Activated CD8-positive, alpha-beta T cell treated with anti-CD3 and anti-CD28 coated beads for 36 hours (primary cell): ENCODE data around the gene KYNU. TPM values are rescaled to one million over a fixed set of nuclear protein-coding genes. Genes with fewer than 3 reads are reported as not detected.

Experiments used
- ATAC-seq: fragments of 200-7000 bp; cut with Tn5 transposase; one replicate; pipeline ENCODE4 v1.10.0; 2021; ENCODE audit warnings: mild to moderate bottlenecking, moderate library complexity
- CTCF ChIA-PET: fragments of 350-600 bp; sonication (Branson Sonifier 250); formaldehyde crosslinking; loops from one replicate; lab custom pipeline; 2021; ENCODE audit warnings: antibody characterized with exemption; lab: Charles Lee
- POLR2A ChIA-PET: fragments of 350-600 bp; sonication (Branson Sonifier 250); formaldehyde crosslinking; loops from one replicate; lab custom pipeline; 2021; ENCODE audit warnings: antibody characterized with exemption; lab: Charles Lee
- DNase-seq: peaks from one replicate; pipeline ENCODE4 v3.0.0-alpha.2; 2020
- H3K27ac Mint-ChIP-seq: one replicate; pipeline ENCODE4 v1.8.0; 2021; ENCODE audit warnings: mild to moderate bottlenecking, mixed read lengths
- H3K27me3 Mint-ChIP-seq: one replicate; pipeline ENCODE4 v1.8.0; 2021; ENCODE audit warnings: mixed read lengths
- H3K36me3 Mint-ChIP-seq: one replicate; pipeline ENCODE4 v1.8.0; 2021; ENCODE audit warnings: low read depth, mixed read lengths
- H3K4me1 Mint-ChIP-seq: one replicate; pipeline ENCODE4 v1.8.0; 2021; ENCODE audit warnings: low read depth, mixed read lengths
- H3K4me3 Mint-ChIP-seq: one replicate; pipeline ENCODE4 v1.8.0; 2021; ENCODE audit warnings: mild to moderate bottlenecking, moderate library complexity, mixed read lengths
- H3K9me3 Mint-ChIP-seq: one replicate; pipeline ENCODE4 v1.8.0; 2021; ENCODE audit warnings: mixed read lengths
- CTCF ChIP-seq: fragments of 200-600 bp; IDR thresholded peaks from one replicate; pipeline ENCODE4 v1.8.0; 2022; ENCODE audit warnings: antibody characterized with exemption, mild to moderate bottlenecking
- intact Hi-C: fragments of 100-400 bp; cut with micrococcal nuclease; formaldehyde crosslinking; loops from one replicate; pipeline ENCODE4 v1.10.0; 2022
- total RNA-seq, 2 experiments: library from RNA; stranded (reverse); gene quantifications; one replicate each; pipeline ENCODE4 v1.2.3, GENCODE V29; 2021

Gene KYNU
- total RNA-seq, 2 experiments from 2014 or later, result not detected

GRCh38 chr2:142875010-142875409 is 2.5 kb upstream of the KYNU start:
- no peaks in the 10 kb centered on the region for H3K4me1 Mint-ChIP-seq
- intact Hi-C loops, result no loop called here
- TF ChIP-seq CTCF, result no peak
- H3K36me3 Mint-ChIP-seq, result no peaks in the 10 kb centered on the region
- DNase-seq (no peak), ATAC-seq (no peak)
- H3K9me3 Mint-ChIP-seq, result no peaks in the 10 kb centered on the region
- H3K27me3 Mint-ChIP-seq, result no peaks in the 10 kb centered on the region
- ChIA-PET CTCF (no interaction called here), POLR2A (no interaction called here)
- H3K27ac Mint-ChIP-seq, result no peak overlapping the region
- H3K4me3 Mint-ChIP-seq, result no peak overlapping the region

GRCh38 chr2:142875652-142876051 is 1.8 kb upstream of the KYNU start:
- ChIA-PET CTCF (no interaction called here), POLR2A (interaction anchor here (1.0 kb wide), 1 partner anchor 10 kb away, joined by 3 read pairs; no protein-coding TSS in a partner anchor)
- H3K4me3 Mint-ChIP-seq, result no peak overlapping the region
- H3K9me3 Mint-ChIP-seq, result no peaks in the 10 kb centered on the region
- intact Hi-C loops, result no loop called here
- H3K36me3 Mint-ChIP-seq, result no peaks in the 10 kb centered on the region
- H3K27ac Mint-ChIP-seq, result no peak overlapping the region
- DNase-seq, result no peak
- no peak for ATAC-seq
- H3K4me1 Mint-ChIP-seq, result no peaks in the 10 kb centered on the region
- no peaks in the 10 kb centered on the region for H3K27me3 Mint-ChIP-seq
- no peak for TF ChIP-seq CTCF

- no peaks in the 10 kb centered on the region for H3K9me3 Mint-ChIP-seq
- POLR2A ChIA-PET, result interaction anchor here (1.0 kb wide), 1 partner anchor 11 kb away, joined by 3 read pairs; no protein-coding TSS in a partner anchor
- H3K27ac Mint-ChIP-seq, result no peak overlapping the region
These were observed 1.0 kb upstream of the KYNU start for GRCh38 chr2:142876423-142876822.

GRCh38 chr2:142878031-142878678 is 691 bp downstream of the KYNU start:
- H3K36me3 Mint-ChIP-seq, result no peaks in the 10 kb centered on the region

More at GRCh38 chr2:142876423-142876822, 1.0 kb upstream of the KYNU start:
- H3K4me1 Mint-ChIP-seq, result no peaks in the 10 kb centered on the region
- CTCF ChIA-PET, result no interaction called here
- DNase-seq, result no peak
- H3K27me3 Mint-ChIP-seq, result no peaks in the 10 kb centered on the region
- H3K36me3 Mint-ChIP-seq, result no peaks in the 10 kb centered on the region
- no peak for ATAC-seq
- H3K4me3 Mint-ChIP-seq, result no peak overlapping the region
- intact Hi-C loops, result no loop called here
- no peak for TF ChIP-seq CTCF

More at GRCh38 chr2:142878031-142878678, 691 bp downstream of the KYNU start:
- POLR2A ChIA-PET, result no interaction called here
- no peak for TF ChIP-seq CTCF
- Mint-ChIP-seq H3K4me1 (no peaks in the 10 kb centered on the region), H3K27ac (no peak overlapping the region), H3K9me3 (no peaks in the 10 kb centered on the region), H3K4me3 (no peak overlapping the region), H3K27me3 (no peaks in the 10 kb centered on the region)
- no peak for DNase-seq
- CTCF ChIA-PET, result no interaction called here
- ATAC-seq, result no peak
- intact Hi-C loops, result no loop called here
